SW480 (cell line): ENCODE measurements around the gene AP1B1.

ENCODE experiments used
- DNase-seq: peaks from one replicate; pipeline ENCODE4 v3.0.0-alpha.2; 2016; ENCODE audit warnings: low spot score

Gene AP1B1

GRCh38 chr22:29331658-29332300 lies 56.6 kb downstream of the AP1B1 start:
- no peak for DNase-seq

- no peak for DNase-seq
These were observed 57.2 kb downstream of the AP1B1 start for GRCh38 chr22:29331213-29331612.

- DNase-seq, result no peak
These were observed 57.6 kb downstream of the AP1B1 start for GRCh38 chr22:29330753-29331152.

GRCh38 chr22:29330291-29330690 lies 58.1 kb downstream of the AP1B1 start:
- no peak for DNase-seq

GRCh38 chr22:29329581-29329980 lies 58.8 kb downstream of the AP1B1 start:
- DNase-seq, result no peak

GRCh38 chr22:29328566-29329500 lies 59.5 kb downstream of the AP1B1 start:
- no peak for DNase-seq

- no peak for DNase-seq
These were observed 60.3 kb downstream of the AP1B1 start for GRCh38 chr22:29328055-29328454.

GRCh38 chr22:29327089-29327764 lies 61.1 kb downstream of the AP1B1 start:
- DNase-seq, result no peak

GRCh38 chr22:29326481-29326880 lies 61.9 kb downstream of the AP1B1 start:
- DNase-seq, result no peak

- no peak for DNase-seq
These were observed 62.5 kb downstream of the AP1B1 start for GRCh38 chr22:29325785-29326315.

- DNase-seq, result no peak
These were observed 63.0 kb downstream of the AP1B1 start for GRCh38 chr22:29325356-29325755.

- no peak for DNase-seq
These were observed 64.7 kb downstream of the AP1B1 start for GRCh38 chr22:29323641-29324040.

GRCh38 chr22:29320546-29320945 lies 67.8 kb downstream of the AP1B1 start:
- peak; percentile 62 for DNase-seq

- DNase-seq, result no peak
These were observed 69.3 kb downstream of the AP1B1 start for GRCh38 chr22:29319072-29319471.

GRCh38 chr22:29317827-29318454 lies 70.4 kb downstream of the AP1B1 start:
- no peak for DNase-seq

GRCh38 chr22:29316141-29316828 lies 72.1 kb downstream of the AP1B1 start:
- no peak for DNase-seq

GRCh38 chr22:29315286-29316140 lies 72.9 kb downstream of the AP1B1 start, which contains the start of gene RASL10A:
Gene RASL10A (minus strand): TSS chr22:29315697. CDS start chr22:29315246, 451 bp downstream.
- no peak for DNase-seq

- DNase-seq, result peak; percentile 37
These were observed 73.7 kb downstream of the AP1B1 start for GRCh38 chr22:29314537-29315285.
